SK-N-SH (cell line): ENCODE results near the gene RANGAP1.

Experiments
- CHD2 ChIP-seq: fragments of 150-350 bp; IDR thresholded peaks from 2 replicates; pipeline ENCODE4 v1.6.1; 2018; ENCODE audit warnings: low read length; ENCODE audit not compliant: partially characterized antibody
- EP300 ChIP-seq, 2 experiments: IDR thresholded peaks; 2 replicates each; pipeline versions ENCODE4 v1.4.0 to v1.6.1; 2012; ENCODE audit warnings: borderline replicate concordance in 1 of 2, low read depth in 1 of 2, low read length in 1 of 2
- EZH2phosphoT487 ChIP-seq: fragments of 200-600 bp; sonication (generic); IDR thresholded peaks from 2 replicates; pipeline ENCODE4 v1.6.1; 2017; ENCODE audit warnings: low read depth, mixed run types, mild to moderate bottlenecking, antibody characterized with exemption, moderate library complexity, borderline replicate concordance
- JUND ChIP-seq: IDR thresholded peaks from 2 replicates; pipeline ENCODE4 v1.4.0; 2012
- NRF1 ChIP-seq: IDR thresholded peaks from 2 replicates; pipeline ENCODE4 v1.6.1; 2012; ENCODE audit warnings: low read depth, mild to moderate bottlenecking, low read length
- RFX5 ChIP-seq: IDR thresholded peaks from 2 replicates; pipeline ENCODE4 v1.6.1; 2012; ENCODE audit warnings: mild to moderate bottlenecking, improper control_type of control experiment, low read length
- RXRA ChIP-seq: IDR thresholded peaks from 2 replicates; pipeline ENCODE4 v1.4.0; 2012; ENCODE audit warnings: low read depth, mild to moderate bottlenecking, borderline replicate concordance
- SIN3A ChIP-seq: IDR thresholded peaks from 2 replicates; pipeline ENCODE4 v1.6.1; 2012; ENCODE audit warnings: low read depth, mild to moderate bottlenecking, low read length, moderate library complexity, borderline replicate concordance
- TF ChIP-seq, protein P1 (sequence below): fragments of 200-600 bp; sonication (generic); IDR thresholded peaks from 2 replicates; pipeline ENCODE4 v1.6.1; 2017; ENCODE audit warnings: antibody characterized with exemption, mild to moderate bottlenecking, moderate library complexity
- TF ChIP-seq, protein P2 (sequence below): IDR thresholded peaks from 2 replicates; pipeline ENCODE4 v1.6.1; 2012; ENCODE audit warnings: mild to moderate bottlenecking, low read depth, low read length, moderate library complexity
- TF ChIP-seq, protein P3 (sequence below): IDR thresholded peaks from 2 replicates; pipeline ENCODE4 v1.4.0; 2012; ENCODE audit warnings: low read depth, borderline replicate concordance

DNA sequence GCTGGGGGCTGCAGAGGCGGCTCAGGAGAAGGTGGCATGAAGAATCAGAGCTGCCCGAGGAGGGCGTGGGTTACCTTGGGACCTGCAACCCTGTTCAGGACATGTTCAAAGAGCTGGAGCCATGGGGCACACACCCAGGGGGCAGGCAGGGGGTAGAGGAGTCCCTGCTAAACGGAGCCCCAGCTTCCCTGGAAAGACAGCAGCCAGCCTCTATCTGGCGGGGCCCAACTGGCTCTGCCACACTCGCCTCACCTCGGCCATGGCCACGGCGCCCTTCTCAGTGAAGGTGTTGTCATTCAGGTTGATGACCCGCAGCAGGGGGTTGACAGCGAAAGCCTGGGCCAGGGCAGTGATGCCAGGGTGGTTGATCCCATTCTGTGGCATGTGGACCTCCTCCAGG is 28.3 kb downstream of the RANGAP1 start:
- TF ChIP-seq, protein P1, sequence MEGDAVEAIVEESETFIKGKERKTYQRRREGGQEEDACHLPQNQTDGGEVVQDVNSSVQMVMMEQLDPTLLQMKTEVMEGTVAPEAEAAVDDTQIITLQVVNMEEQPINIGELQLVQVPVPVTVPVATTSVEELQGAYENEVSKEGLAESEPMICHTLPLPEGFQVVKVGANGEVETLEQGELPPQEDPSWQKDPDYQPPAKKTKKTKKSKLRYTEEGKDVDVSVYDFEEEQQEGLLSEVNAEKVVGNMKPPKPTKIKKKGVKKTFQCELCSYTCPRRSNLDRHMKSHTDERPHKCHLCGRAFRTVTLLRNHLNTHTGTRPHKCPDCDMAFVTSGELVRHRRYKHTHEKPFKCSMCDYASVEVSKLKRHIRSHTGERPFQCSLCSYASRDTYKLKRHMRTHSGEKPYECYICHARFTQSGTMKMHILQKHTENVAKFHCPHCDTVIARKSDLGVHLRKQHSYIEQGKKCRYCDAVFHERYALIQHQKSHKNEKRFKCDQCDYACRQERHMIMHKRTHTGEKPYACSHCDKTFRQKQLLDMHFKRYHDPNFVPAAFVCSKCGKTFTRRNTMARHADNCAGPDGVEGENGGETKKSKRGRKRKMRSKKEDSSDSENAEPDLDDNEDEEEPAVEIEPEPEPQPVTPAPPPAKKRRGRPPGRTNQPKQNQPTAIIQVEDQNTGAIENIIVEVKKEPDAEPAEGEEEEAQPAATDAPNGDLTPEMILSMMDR = no peak
- TF ChIP-seq JUND (no peak), NRF1 (no peak), CHD2 (no peak), RFX5 (no peak), RXRA (no peak), EP300 (IDR thresholded peaks at IDR 0.05; ENCODE audit: borderline replicate concordance in 1 of 2, low read depth in 1 of 2, low read length in 1 of 2) (no peak), SIN3A (no peak), EZH2phosphoT487 (no peak)
- TF ChIP-seq, protein P2, sequence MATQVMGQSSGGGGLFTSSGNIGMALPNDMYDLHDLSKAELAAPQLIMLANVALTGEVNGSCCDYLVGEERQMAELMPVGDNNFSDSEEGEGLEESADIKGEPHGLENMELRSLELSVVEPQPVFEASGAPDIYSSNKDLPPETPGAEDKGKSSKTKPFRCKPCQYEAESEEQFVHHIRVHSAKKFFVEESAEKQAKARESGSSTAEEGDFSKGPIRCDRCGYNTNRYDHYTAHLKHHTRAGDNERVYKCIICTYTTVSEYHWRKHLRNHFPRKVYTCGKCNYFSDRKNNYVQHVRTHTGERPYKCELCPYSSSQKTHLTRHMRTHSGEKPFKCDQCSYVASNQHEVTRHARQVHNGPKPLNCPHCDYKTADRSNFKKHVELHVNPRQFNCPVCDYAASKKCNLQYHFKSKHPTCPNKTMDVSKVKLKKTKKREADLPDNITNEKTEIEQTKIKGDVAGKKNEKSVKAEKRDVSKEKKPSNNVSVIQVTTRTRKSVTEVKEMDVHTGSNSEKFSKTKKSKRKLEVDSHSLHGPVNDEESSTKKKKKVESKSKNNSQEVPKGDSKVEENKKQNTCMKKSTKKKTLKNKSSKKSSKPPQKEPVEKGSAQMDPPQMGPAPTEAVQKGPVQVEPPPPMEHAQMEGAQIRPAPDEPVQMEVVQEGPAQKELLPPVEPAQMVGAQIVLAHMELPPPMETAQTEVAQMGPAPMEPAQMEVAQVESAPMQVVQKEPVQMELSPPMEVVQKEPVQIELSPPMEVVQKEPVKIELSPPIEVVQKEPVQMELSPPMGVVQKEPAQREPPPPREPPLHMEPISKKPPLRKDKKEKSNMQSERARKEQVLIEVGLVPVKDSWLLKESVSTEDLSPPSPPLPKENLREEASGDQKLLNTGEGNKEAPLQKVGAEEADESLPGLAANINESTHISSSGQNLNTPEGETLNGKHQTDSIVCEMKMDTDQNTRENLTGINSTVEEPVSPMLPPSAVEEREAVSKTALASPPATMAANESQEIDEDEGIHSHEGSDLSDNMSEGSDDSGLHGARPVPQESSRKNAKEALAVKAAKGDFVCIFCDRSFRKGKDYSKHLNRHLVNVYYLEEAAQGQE = no peak
- TF ChIP-seq, protein P3, sequence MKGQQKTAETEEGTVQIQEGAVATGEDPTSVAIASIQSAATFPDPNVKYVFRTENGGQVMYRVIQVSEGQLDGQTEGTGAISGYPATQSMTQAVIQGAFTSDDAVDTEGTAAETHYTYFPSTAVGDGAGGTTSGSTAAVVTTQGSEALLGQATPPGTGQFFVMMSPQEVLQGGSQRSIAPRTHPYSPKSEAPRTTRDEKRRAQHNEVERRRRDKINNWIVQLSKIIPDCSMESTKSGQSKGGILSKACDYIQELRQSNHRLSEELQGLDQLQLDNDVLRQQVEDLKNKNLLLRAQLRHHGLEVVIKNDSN = no peak
